Measurements from ENCODE around the gene BOC. TPM values are rescaled to one million over a fixed set of nuclear protein-coding genes. Genes with fewer than 3 reads are reported as not detected.
A peak's percentile ranks its signal among the peaks of the same experiment; 100 is the strongest.
"Not testable (repeated sequence)": the region's sequence is repeated elsewhere in the genome, so short reads cannot be mapped to it uniquely, and the experiment has no call there.

The BOC gene
- 7.1 TPM for total RNA-seq
- long read RNA-seq, partial matches to known transcripts, result 0 of 6 reads
- long read RNA-seq, other reads (novel, unspliced or antisense), result 6 of 6 reads

GRCh38 chr3:113211330-113212149 is at the start of gene BOC:
BOC (plus strand) TSS chr3:113211557; CDS start chr3:113249803, 38,246 bp downstream.
- ATAC-seq (peak; percentile 87), DNase-seq (ENCODE audit: missing footprints) (peak; percentile 69)
- intact Hi-C loops (cut with DNase I), result loop anchor here (5.0 kb wide), 3 partner anchors 44 to 76 kb away; no protein-coding TSS in a partner anchor

- ATAC-seq, result no peak
- DNase-seq (ENCODE audit: missing footprints), result no peak
- intact Hi-C loops (cut with DNase I), result no loop called here
Measured at GRCh38 chr3:113161661-113162060, 49.7 kb upstream of the BOC start.

- intact Hi-C loops (cut with DNase I), result no loop called here
- ATAC-seq (no peak), DNase-seq (ENCODE audit: missing footprints) (no peak)
Measured at GRCh38 chr3:113163152-113163551, 48.2 kb upstream of the BOC start.

- intact Hi-C loops (cut with DNase I), result loop anchor here (5.0 kb wide), 1 partner anchor 46 kb away; the partner anchor contains the start of gene BOC
- DNase-seq (ENCODE audit: missing footprints) (no peak), ATAC-seq (peak; percentile 76)
Measured at GRCh38 chr3:113165841-113166240, 45.5 kb upstream of the BOC start.

- intact Hi-C loops (cut with DNase I), result loop anchor here (5.0 kb wide), 1 partner anchor 46 kb away; the partner anchor contains the start of gene BOC
- ATAC-seq (peak; percentile 12), DNase-seq (ENCODE audit: missing footprints) (no peak)
Measured at GRCh38 chr3:113166357-113166718, 45.0 kb upstream of the BOC start.

- intact Hi-C loops (cut with DNase I), result loop anchor here (5.0 kb wide), 1 partner anchor 45 kb away; the partner anchor contains the start of gene BOC
- ATAC-seq, result peak; percentile 81
Measured at GRCh38 chr3:113166719-113167492, 44.5 kb upstream of the BOC start.

GRCh38 chr3:113167825-113168801 is 43.2 kb upstream of the BOC start:
- no peak for ATAC-seq
- intact Hi-C loops (cut with DNase I), result loop anchor here (5.0 kb wide), 1 partner anchor 44 kb away; the partner anchor contains the start of gene BOC
- DNase-seq (ENCODE audit: missing footprints), result no peak

More at GRCh38 chr3:113166719-113167492, 44.5 kb upstream of the BOC start:
- DNase-seq (ENCODE audit: missing footprints), result no peak

- intact Hi-C loops (cut with DNase I), result loop anchor here (5.0 kb wide), 1 partner anchor 42 kb away; the partner anchor contains the start of gene BOC
- ATAC-seq, result no peak
- no peak for DNase-seq (ENCODE audit: missing footprints)
Measured at GRCh38 chr3:113169891-113170452, 41.4 kb upstream of the BOC start.

- ATAC-seq (no peak), DNase-seq (ENCODE audit: missing footprints) (no peak)
- intact Hi-C loops (cut with DNase I), result no loop called here
Measured at GRCh38 chr3:113170771-113171170, 40.6 kb upstream of the BOC start.

GRCh38 chr3:113171675-113172300 is 39.6 kb upstream of the BOC start:
- ATAC-seq; intact Hi-C loops (cut with DNase I); DNase-seq (ENCODE audit: missing footprints): not testable (repeated sequence)

- ATAC-seq (no peak), DNase-seq (ENCODE audit: missing footprints) (no peak)
- intact Hi-C loops (cut with DNase I), result no loop called here
Measured at GRCh38 chr3:113173102-113173501, 38.3 kb upstream of the BOC start.

- no peak for ATAC-seq
- intact Hi-C loops (cut with DNase I), result no loop called here
- no peak for DNase-seq (ENCODE audit: missing footprints)
Measured at GRCh38 chr3:113174304-113174703, 37.1 kb upstream of the BOC start.

- intact Hi-C loops (cut with DNase I), result no loop called here
- no peak for ATAC-seq
Measured at GRCh38 chr3:113174801-113175485, 36.4 kb upstream of the BOC start.

GRCh38 chr3:113177526-113177925 is 33.8 kb upstream of the BOC start:
- intact Hi-C loops (cut with DNase I), result no loop called here
- DNase-seq (ENCODE audit: missing footprints) (no peak), ATAC-seq (no peak)

More at GRCh38 chr3:113174801-113175485, 36.4 kb upstream of the BOC start:
- no peak for DNase-seq (ENCODE audit: missing footprints)

GRCh38 chr3:113179235-113179824 is 32.0 kb upstream of the BOC start:
- intact Hi-C loops (cut with DNase I), result no loop called here
- ATAC-seq (no peak), DNase-seq (ENCODE audit: missing footprints) (no peak)

Data from Right ventricle myocardium inferior (tissue), 1 donor.